K562 (cell line): ENCODE measurements around the gene TBL1XR1. TPM values are rescaled to one million over a fixed set of nuclear protein-coding genes. Genes with fewer than 3 reads are reported as not detected.

Experiments
- ADNP ChIP-seq: fragments of 200-800 bp; sonication (Bioruptor generic); IDR thresholded peaks from 2 replicates; pipeline ENCODE4 v1.6.1; 2016; ENCODE audit warnings: missing genetic modification characterization, missing compliant biosample characterization
- CCNT2 ChIP-seq: IDR thresholded peaks from 2 replicates; pipeline ENCODE4 v1.6.1; 2011; ENCODE audit warnings: borderline replicate concordance, low read depth, mild to moderate bottlenecking, moderate library complexity, mixed read lengths, low read length; ENCODE audit not compliant: insufficient read length; ENCODE audit errors: extremely low read depth
- GTF2F1 ChIP-seq: IDR thresholded peaks from 2 replicates; pipeline ENCODE4 v1.6.1; 2011; ENCODE audit warnings: low read depth, low read length, improper control_type of control experiment
- MIER1 ChIP-seq: fragments of 450-650 bp; IDR thresholded peaks from 2 replicates; pipeline ENCODE4 v1.6.1; 2016; ENCODE audit warnings: antibody characterized with exemption, mild to moderate bottlenecking, low read depth
- NFIC ChIP-seq: fragments of 450-650 bp; IDR thresholded peaks from 2 replicates; pipeline ENCODE4 v1.6.1; 2017; ENCODE audit warnings: mild to moderate bottlenecking, inconsistent platforms
- PHF8 ChIP-seq: fragments of 200-600 bp; sonication (generic); IDR thresholded peaks from 2 replicates; pipeline ENCODE4 v1.6.1; 2012; ENCODE audit warnings: mixed run types, mild to moderate bottlenecking, inconsistent platforms, low read length, moderate library complexity, borderline replicate concordance
- RBFOX2 ChIP-seq: fragments of 200-400 bp; formaldehyde crosslinking; IDR thresholded peaks from 2 replicates; pipeline ENCODE4 v1.6.1; 2017; ENCODE audit warnings: low read depth, mild to moderate bottlenecking, low read length, moderate library complexity
- SAP30 ChIP-seq: fragments of 200-600 bp; sonication (generic); IDR thresholded peaks from 2 replicates; pipeline ENCODE4 v1.6.1; 2012; ENCODE audit warnings: borderline replicate concordance, low read depth, mild to moderate bottlenecking, moderate library complexity, low read length, control low read depth, inconsistent platforms; ENCODE audit not compliant: insufficient read depth, poor library complexity, severe bottlenecking
- SLC30A9 ChIP-seq: fragments of 250-450 bp; sonication (Bioruptor Pico); IDR thresholded peaks from 2 replicates; pipeline ENCODE4 v1.8.0; 2022; ENCODE audit warnings: mild to moderate bottlenecking, moderate library complexity
- SPI1 ChIP-seq: IDR thresholded peaks from 2 replicates; pipeline ENCODE4 v1.6.1; 2011; ENCODE audit warnings: low read depth, low read length, control low read depth, borderline replicate concordance
- TAF1 ChIP-seq: IDR thresholded peaks from 2 replicates; pipeline ENCODE4 v1.6.1; 2011; ENCODE audit warnings: mild to moderate bottlenecking, low read length, moderate library complexity; ENCODE audit not compliant: insufficient read depth, control insufficient read depth, severe bottlenecking; ENCODE audit errors: extremely low read depth
- TGIF2 ChIP-seq: sonication (generic); formaldehyde crosslinking; IDR thresholded peaks from 2 replicates; pipeline ENCODE4 v1.8.1; 2022; ENCODE audit warnings: mild to moderate bottlenecking, missing genetic modification reagents, moderate library complexity
- ZBTB8A ChIP-seq: fragments of 450-650 bp; IDR thresholded peaks from 2 replicates; pipeline ENCODE4 v1.6.1; 2018; ENCODE audit warnings: mild to moderate bottlenecking, moderate library complexity; ENCODE audit not compliant: partially characterized antibody
- ZNF311 ChIP-seq: fragments of 250-450 bp; sonication (Bioruptor Pico); IDR thresholded peaks from 2 replicates; pipeline ENCODE4 v1.4.0; 2020; ENCODE audit warnings: mild to moderate bottlenecking, moderate library complexity
- ZNF764 ChIP-seq: fragments of 250-450 bp; sonication (Bioruptor Pico); IDR thresholded peaks from 2 replicates; pipeline ENCODE4 v1.4.0; 2020; ENCODE audit warnings: low read depth, mild to moderate bottlenecking, moderate library complexity
- polyA plus RNA-seq, 8 experiments: library from polyadenylated mRNA; depleted of rRNA in 4 of 8; stranded (reverse) in 5 of 8; unstranded in 3 of 8; fragments of >200 nt; fragmentation: Nextera tagmentation in 2 of 8; fragmentation: Illumina TruSeq in 1 of 8; extraction: Ambion mirVana in 2 of 8; extraction: Trizol in 1 of 8; gene quantifications; 2 replicates each; pipeline versions ENCODE4 v1.2.1 to v1.2.3, GENCODE V29; 2011 to 2014; ENCODE audit warnings: inconsistent platforms in 1 of 8, missing spikeins in 1 of 8
- total RNA-seq, 7 experiments: library from RNA; depleted of rRNA in 6 of 7; stranded (reverse); fragments of >200 nt in 6 of 7; fragmentation: Illumina TruSeq in 2 of 7; extraction: Trizol in 2 of 7; gene quantifications; 2 replicates each; pipeline versions ENCODE4 v1.2.1 to v1.2.3, GENCODE V29; 2011 to 2021; ENCODE audit warnings: low replicate concordance in 1 of 7
- TF ChIP-seq, protein P1 (sequence below): fragments of 450-650 bp; IDR thresholded peaks from 2 replicates; pipeline ENCODE4 v1.6.1; 2016; ENCODE audit warnings: low read depth, mild to moderate bottlenecking, moderate library complexity
- TF ChIP-seq, protein P2 (sequence below): sonication (generic); formaldehyde crosslinking; IDR thresholded peaks from 2 replicates; pipeline ENCODE4 v1.8.0; 2022; ENCODE audit warnings: mild to moderate bottlenecking, missing genetic modification reagents, borderline replicate concordance
- TF ChIP-seq, protein P3 (sequence below): sonication (generic); formaldehyde crosslinking; IDR thresholded peaks from 2 replicates; pipeline ENCODE4 v1.8.0; 2022; ENCODE audit warnings: mild to moderate bottlenecking, missing genetic modification reagents
- TF ChIP-seq, protein P4 (sequence below): fragments of 250-450 bp; sonication (Bioruptor Pico); IDR thresholded peaks from 2 replicates; pipeline ENCODE4 v1.5.0; 2020; ENCODE audit warnings: mild to moderate bottlenecking

TBL1XR1 gene
- total and polyA plus RNA-seq, 9 of the 15 experiments (the other 6 are each of a cell fraction or from before 2014, with no cell fraction given), result 19.6 to 171 (median 83.3) TPM

DNA sequence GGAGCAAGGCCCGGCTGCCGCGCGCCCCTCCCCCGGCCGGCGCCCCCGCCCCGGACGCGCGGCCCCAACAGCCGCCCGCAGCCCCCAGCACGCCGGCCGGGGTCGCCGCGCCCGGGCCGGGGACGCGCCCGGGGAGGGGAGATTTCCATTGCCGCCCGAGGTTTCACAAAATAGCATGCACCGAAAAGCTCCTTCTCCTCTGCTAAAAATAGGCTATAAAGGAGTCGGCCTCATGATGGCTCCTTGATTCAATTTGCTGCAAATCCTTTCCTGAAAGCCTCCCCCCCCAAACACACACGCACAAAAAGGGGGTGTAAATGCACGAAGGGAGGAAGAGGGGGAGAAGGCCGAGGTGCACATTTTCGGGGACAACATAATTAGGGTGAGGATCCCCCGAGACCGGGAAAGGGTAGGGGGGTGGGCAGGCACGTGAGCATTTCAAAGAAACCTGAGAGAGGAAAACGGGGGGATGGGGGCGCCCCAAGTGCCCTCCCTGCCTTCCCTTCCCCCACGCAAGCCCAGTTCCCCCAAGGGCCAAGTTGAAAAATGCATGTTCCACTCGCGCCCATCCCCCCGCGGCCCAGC, 734 bp downstream of the TBL1XR1 start (continued):
- TF ChIP-seq TAF1 (peak; percentile 15), GTF2F1 (no peak), ZNF311 (CRISPR knock-in tag) (no peak), RBFOX2 (peak; percentile 74), NFIC (no peak), ADNP (tag) (no peak), PHF8 (peak; percentile 38; the same call in 1 of the 2 replicates), ZNF764 (CRISPR knock-in tag) (no peak), CCNT2 (peak; percentile 63), MIER1 (no peak), ZBTB8A (no peak), TGIF2 (CRISPR knock-in tag) (no peak), SLC30A9 (CRISPR knock-in tag) (no peak), SPI1 (no peak), SAP30 (no peak)
- TF ChIP-seq, protein P1, sequence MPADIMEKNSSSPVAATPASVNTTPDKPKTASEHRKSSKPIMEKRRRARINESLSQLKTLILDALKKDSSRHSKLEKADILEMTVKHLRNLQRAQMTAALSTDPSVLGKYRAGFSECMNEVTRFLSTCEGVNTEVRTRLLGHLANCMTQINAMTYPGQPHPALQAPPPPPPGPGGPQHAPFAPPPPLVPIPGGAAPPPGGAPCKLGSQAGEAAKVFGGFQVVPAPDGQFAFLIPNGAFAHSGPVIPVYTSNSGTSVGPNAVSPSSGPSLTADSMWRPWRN, result no peak
- TF ChIP-seq, protein P2, sequence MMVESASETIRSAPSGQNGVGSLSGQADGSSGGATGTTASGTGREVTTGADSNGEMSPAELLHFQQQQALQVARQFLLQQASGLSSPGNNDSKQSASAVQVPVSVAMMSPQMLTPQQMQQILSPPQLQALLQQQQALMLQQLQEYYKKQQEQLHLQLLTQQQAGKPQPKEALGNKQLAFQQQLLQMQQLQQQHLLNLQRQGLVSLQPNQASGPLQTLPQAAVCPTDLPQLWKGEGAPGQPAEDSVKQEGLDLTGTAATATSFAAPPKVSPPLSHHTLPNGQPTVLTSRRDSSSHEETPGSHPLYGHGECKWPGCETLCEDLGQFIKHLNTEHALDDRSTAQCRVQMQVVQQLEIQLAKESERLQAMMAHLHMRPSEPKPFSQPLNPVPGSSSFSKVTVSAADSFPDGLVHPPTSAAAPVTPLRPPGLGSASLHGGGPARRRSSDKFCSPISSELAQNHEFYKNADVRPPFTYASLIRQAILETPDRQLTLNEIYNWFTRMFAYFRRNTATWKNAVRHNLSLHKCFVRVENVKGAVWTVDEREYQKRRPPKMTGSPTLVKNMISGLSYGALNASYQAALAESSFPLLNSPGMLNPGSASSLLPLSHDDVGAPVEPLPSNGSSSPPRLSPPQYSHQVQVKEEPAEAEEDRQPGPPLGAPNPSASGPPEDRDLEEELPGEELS, result no peak
- TF ChIP-seq, protein P3, sequence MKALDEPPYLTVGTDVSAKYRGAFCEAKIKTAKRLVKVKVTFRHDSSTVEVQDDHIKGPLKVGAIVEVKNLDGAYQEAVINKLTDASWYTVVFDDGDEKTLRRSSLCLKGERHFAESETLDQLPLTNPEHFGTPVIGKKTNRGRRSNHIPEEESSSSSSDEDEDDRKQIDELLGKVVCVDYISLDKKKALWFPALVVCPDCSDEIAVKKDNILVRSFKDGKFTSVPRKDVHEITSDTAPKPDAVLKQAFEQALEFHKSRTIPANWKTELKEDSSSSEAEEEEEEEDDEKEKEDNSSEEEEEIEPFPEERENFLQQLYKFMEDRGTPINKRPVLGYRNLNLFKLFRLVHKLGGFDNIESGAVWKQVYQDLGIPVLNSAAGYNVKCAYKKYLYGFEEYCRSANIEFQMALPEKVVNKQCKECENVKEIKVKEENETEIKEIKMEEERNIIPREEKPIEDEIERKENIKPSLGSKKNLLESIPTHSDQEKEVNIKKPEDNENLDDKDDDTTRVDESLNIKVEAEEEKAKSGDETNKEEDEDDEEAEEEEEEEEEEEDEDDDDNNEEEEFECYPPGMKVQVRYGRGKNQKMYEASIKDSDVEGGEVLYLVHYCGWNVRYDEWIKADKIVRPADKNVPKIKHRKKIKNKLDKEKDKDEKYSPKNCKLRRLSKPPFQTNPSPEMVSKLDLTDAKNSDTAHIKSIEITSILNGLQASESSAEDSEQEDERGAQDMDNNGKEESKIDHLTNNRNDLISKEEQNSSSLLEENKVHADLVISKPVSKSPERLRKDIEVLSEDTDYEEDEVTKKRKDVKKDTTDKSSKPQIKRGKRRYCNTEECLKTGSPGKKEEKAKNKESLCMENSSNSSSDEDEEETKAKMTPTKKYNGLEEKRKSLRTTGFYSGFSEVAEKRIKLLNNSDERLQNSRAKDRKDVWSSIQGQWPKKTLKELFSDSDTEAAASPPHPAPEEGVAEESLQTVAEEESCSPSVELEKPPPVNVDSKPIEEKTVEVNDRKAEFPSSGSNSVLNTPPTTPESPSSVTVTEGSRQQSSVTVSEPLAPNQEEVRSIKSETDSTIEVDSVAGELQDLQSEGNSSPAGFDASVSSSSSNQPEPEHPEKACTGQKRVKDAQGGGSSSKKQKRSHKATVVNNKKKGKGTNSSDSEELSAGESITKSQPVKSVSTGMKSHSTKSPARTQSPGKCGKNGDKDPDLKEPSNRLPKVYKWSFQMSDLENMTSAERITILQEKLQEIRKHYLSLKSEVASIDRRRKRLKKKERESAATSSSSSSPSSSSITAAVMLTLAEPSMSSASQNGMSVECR, result peak; percentile 40; the same call in 1 of the 2 replicates
- TF ChIP-seq, protein P4, sequence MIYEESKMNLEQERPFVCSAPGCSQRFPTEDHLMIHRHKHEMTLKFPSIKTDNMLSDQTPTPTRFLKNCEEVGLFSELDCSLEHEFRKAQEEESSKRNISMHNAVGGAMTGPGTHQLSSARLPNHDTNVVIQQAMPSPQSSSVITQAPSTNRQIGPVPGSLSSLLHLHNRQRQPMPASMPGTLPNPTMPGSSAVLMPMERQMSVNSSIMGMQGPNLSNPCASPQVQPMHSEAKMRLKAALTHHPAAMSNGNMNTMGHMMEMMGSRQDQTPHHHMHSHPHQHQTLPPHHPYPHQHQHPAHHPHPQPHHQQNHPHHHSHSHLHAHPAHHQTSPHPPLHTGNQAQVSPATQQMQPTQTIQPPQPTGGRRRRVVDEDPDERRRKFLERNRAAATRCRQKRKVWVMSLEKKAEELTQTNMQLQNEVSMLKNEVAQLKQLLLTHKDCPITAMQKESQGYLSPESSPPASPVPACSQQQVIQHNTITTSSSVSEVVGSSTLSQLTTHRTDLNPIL (CRISPR knock-in tag), result no peak
